Right atrium auricular region (tissue), 2 donors: ENCODE measurements around the gene PSMD10. TPM values are rescaled to one million over a fixed set of nuclear protein-coding genes. Genes with fewer than 3 reads are reported as not detected.
A peak's percentile ranks its signal among the peaks of the same experiment; 100 is the strongest.

Experiments
- DNase-seq: peaks from one replicate; pipeline ENCODE4 v3.0.0-alpha.2; 2019; ENCODE audit warnings: low spot score
- H3K27ac ChIP-seq, 2 donors: fragments of 200-600 bp; sonication (generic); 1 replicate in 1 of 2; 2 replicates in 1 of 2; pipeline ENCODE4 v1.5.1; 2016 to 2019
- H3K27me3 ChIP-seq, 2 donors: fragments of 200-600 bp; sonication (generic); one replicate each; pipeline versions ENCODE4 v1.5.1 to v1.6.0; 2017 to 2019
- H3K36me3 ChIP-seq: fragments of 200-600 bp; sonication (generic); one replicate; pipeline ENCODE4 v1.5.1; 2016
- H3K4me1 ChIP-seq, 2 donors: fragments of 200-600 bp; sonication (generic); one replicate each; pipeline versions ENCODE4 v1.5.1 to v1.6.0; 2017 to 2019
- H3K4me3 ChIP-seq, 2 donors: fragments of 200-600 bp; sonication (generic); 1 replicate in 1 of 2; 2 replicates in 1 of 2; pipeline ENCODE4 v1.5.1; 2017 to 2019; ENCODE audit warnings: mild to moderate bottlenecking in 1 of 2, moderate library complexity in 1 of 2
- H3K9me3 ChIP-seq, 2 donors: fragments of 200-600 bp; sonication (generic); one replicate each; pipeline ENCODE4 v1.5.1; 2019
- CTCF ChIP-seq, 2 donors: fragments of 200-600 bp; sonication (generic); IDR thresholded peaks; one replicate each; pipeline ENCODE4 v1.5.1; 2019; ENCODE audit warnings: antibody characterized with exemption in 2 of 2
- total RNA-seq, 2 donors: library from RNA; depleted of rRNA; stranded (reverse); fragments of >200 nt; gene quantifications; one replicate each; pipeline ENCODE4 v1.1.0, GENCODE V29; 2016

Gene PSMD10
- total RNA-seq, 2 donors from 2014 or later: 22.5 to 23.6 TPM

DNA sequence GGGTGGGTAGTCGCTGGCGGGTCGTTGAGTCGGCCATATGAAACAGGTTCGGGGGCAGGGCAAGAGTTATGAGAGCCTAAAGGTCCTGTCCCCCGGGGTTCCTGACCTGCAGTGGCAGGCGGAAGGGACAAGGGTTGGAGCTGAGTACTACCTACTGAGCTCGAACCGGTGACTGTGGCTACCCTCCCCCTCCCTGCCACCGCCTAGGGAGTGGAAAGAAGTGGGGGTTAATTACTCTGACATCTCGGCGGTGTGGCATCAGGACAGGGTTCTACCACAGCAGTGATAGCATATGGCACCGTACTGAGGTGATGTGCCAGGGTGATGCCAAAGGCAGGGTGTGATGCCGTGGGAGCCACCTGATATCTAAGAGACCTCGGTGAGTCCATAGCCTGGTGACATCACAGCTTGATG, 543 bp upstream of the PSMD10 start:
- DNase-seq: no peak
- peak overlapping the region; percentile 60 to 63 for H3K4me3 ChIP-seq
- H3K27ac ChIP-seq: peak overlapping the region; percentile 80
- H3K36me3 ChIP-seq: no peaks in the 10 kb centered on the region
- H3K9me3 ChIP-seq: no peaks in the 10 kb centered on the region
- no peaks in the 10 kb centered on the region for H3K27me3 ChIP-seq
- no peak for TF ChIP-seq CTCF (IDR thresholded peaks at IDR 0.05)
- H3K4me1 ChIP-seq: peaks cover 0 to 5% of the 10 kb centered on the region in 2 donors

DNA sequence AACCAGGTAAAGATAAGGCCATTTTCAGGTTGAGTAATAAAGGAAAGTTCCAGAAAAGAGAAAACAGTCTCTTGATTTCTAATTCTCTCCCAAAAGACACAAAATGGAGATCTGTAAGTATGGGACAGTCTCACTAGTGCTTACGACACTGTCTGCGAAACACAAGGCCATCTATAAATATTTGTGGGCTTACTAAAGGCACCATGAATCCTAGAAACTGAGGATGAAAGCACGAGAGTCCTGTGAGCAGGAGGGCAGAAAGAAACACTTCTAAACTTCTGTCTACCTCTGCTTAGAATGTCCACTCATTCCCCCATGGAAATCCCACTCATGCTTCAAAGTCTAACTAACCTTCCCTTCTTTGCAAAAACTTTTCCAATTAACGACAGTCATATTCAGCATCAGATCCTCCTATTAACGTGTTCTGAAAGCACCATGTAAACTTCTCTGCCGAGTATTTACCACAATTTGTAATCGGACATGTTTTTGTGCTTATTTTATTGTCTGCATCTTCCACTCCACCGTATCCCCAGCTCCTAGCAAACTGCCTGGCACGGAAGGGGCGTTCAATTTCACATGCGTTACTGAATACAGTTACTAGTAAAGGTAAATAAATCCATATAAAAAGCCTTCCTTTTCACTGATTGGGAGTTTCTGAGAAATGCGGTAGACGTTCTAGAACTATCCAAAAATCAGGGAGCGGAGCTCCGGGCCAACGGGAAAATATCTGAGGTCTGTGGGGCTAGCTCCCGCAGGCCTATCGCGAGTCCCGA, 665 bp downstream of the PSMD10 start:
- Histone ChIP-seq H3K36me3 (no peaks in the 10 kb centered on the region), H3K4me3 (peak overlapping the region; percentile 60 to 63), H3K27me3 (no peaks in the 10 kb centered on the region), H3K4me1 (peaks cover 0 to 5% of the 10 kb centered on the region in 2 donors), H3K27ac (peak overlapping the region; percentile 80 to 84), H3K9me3 (no peaks in the 10 kb centered on the region)
- TF ChIP-seq CTCF (IDR thresholded peaks at IDR 0.05): no peak
- no peak for DNase-seq

DNA sequence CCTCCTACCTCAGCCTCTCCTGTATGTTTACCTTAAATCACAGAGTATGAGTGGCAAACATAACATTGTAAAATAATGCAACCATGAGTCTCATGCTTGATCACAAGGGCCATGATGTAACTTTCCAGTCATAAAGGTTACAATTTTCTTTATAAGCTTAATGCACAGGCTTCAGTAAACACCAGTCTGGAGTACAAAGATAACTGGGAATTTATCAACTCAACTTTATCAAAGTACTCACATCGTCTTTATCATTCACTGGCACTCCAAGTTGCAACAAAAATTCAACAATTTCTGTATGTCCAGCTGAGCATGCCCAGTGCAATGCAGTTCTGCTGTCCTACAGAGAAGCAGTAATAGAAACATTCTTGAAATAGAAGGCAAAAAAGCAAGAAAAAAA, 2.8 kb downstream of the PSMD10 start:
- Histone ChIP-seq H3K27ac (no peak overlapping the region), H3K36me3 (no peaks in the 10 kb centered on the region), H3K4me3 (no peak overlapping the region), H3K27me3 (no peaks in the 10 kb centered on the region), H3K4me1 (peaks cover 0 to 5% of the 10 kb centered on the region in 2 donors), H3K9me3 (no peaks in the 10 kb centered on the region)
- DNase-seq: no peak
- no peak for TF ChIP-seq CTCF (IDR thresholded peaks at IDR 0.05)

DNA sequence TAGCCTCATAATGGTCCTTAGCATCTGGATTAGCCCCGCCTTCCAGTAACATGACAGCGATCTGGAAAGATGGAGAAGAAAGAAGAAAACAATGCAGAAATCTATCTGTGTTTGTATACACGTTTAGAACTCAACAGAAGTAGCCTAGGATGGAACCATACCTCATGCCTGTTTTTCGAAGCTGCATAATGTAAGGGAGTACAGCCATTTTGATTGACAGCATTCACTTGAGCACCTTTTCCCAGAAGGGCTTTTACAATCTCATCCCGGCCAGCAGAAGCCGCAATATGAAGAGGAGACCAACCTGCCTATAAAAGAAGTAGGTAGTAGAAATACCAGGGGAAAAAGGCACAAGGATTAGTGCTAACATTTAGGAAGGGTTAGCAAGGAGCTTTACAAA, 3.5 kb downstream of the PSMD10 start:
- Histone ChIP-seq H3K27ac (no peak overlapping the region), H3K4me3 (no peak overlapping the region), H3K36me3 (no peaks in the 10 kb centered on the region), H3K27me3 (no peaks in the 10 kb centered on the region), H3K4me1 (peaks cover 0 to 5% of the 10 kb centered on the region in 2 donors), H3K9me3 (no peaks in the 10 kb centered on the region)
- TF ChIP-seq CTCF (IDR thresholded peaks at IDR 0.05): no peak
- no peak for DNase-seq

- no peaks in the 10 kb centered on the region for H3K36me3 ChIP-seq
- H3K4me3 ChIP-seq: no peak overlapping the region
- no peaks in the 10 kb centered on the region for H3K4me1 ChIP-seq
- no peak for DNase-seq
- H3K27ac ChIP-seq: no peak overlapping the region
- H3K27me3 ChIP-seq: no peaks in the 10 kb centered on the region
- H3K9me3 ChIP-seq: no peaks in the 10 kb centered on the region
- no peak for TF ChIP-seq CTCF (IDR thresholded peaks at IDR 0.05)
These were observed 10.2 kb downstream of the PSMD10 start for GRCh38 chrX:108081110-108081509.

GRCh38 chrX:108072746-108073145, 18.6 kb downstream of the PSMD10 start:
- H3K36me3 ChIP-seq: no peaks in the 10 kb centered on the region
- H3K9me3 ChIP-seq: no peaks in the 10 kb centered on the region
- H3K4me3 ChIP-seq: no peak overlapping the region
- no peaks in the 10 kb centered on the region for H3K27me3 ChIP-seq
- no peak for TF ChIP-seq CTCF (IDR thresholded peaks at IDR 0.05)
- no peaks in the 10 kb centered on the region for H3K4me1 ChIP-seq
- no peak overlapping the region for H3K27ac ChIP-seq
- DNase-seq: no peak
